K562 (cell line): ENCODE results near the gene C12orf43. TPM values are rescaled to one million over a fixed set of nuclear protein-coding genes. Genes with fewer than 3 reads are reported as not detected.
A peak's percentile ranks its signal among the peaks of the same experiment; 100 is the strongest.

Experiments used
- ATAC-seq: fragments of 200-7000 bp; cut with Tn5 transposase; 3 replicates; pipeline ENCODE4 v1.9.1; 2020; ENCODE audit warnings: moderate library complexity
- BruUV-seq: library from RNA; stranded (reverse); fragments of 400-500 nt; replicated peaks from 2 replicates; lab custom pipeline; 2021; lab: Mats Ljungman, UMichigan
- CTCF ChIA-PET: fragments of 300-600 bp; formaldehyde crosslinking; extraction: SDS; loops from one replicate; lab custom pipeline; 2021; ENCODE audit warnings: low intra/inter-chr PET ratio; lab: Yijun Ruan, JAX
- POLR2A ChIA-PET: fragments of 300-600, 350-650 bp; sonication (Branson Sonifier 250); formaldehyde crosslinking; extraction: SDS; loops from one replicate; lab custom pipeline; 2021; ENCODE audit warnings: antibody characterized with exemption, inconsistent platforms; lab: Yijun Ruan, JAX
- DNase-seq, 4 experiments: peaks; one replicate each; pipeline versions ENCODE4 v3.0.0 to v3.0.0-alpha.2; 2011 to 2018; ENCODE audit warnings: low spot score in 3 of 4, mixed read lengths in 3 of 4; ENCODE audit errors: extremely low read depth in 1 of 4
- FAIRE-seq: peaks from 2 replicates; lab custom pipeline; 2011; peaks lifted over from hg19 to GRCh38; lab: Jason Lieb, UNC
- H2AFZ ChIP-seq: 2 replicates; pipeline ENCODE4 v1.6.0; 2011; ENCODE audit warnings: low read depth, low read length, control low read depth, inconsistent platforms
- H3K27ac ChIP-seq: fragments of 200-600 bp; 3 replicates; pipeline ENCODE4 v1.8.0; 2011; ENCODE audit warnings: low read depth, mild to moderate bottlenecking, control low read depth, inconsistent platforms, low read length, moderate library complexity, mixed read lengths; ENCODE audit errors: extremely low read depth
- H3K27me3 ChIP-seq, 2 experiments: fragments of 300-600 bp in 1 of 2; 2 replicates in 1 of 2; 3 replicates in 1 of 2; pipeline versions ENCODE4 v1.6.0 to v1.8.0; 2011; ENCODE audit warnings: inconsistent platforms in 2 of 2, low read length in 2 of 2, mild to moderate bottlenecking in 1 of 2, mixed read lengths in 1 of 2, moderate library complexity in 1 of 2; ENCODE audit not compliant: control insufficient read depth in 2 of 2, insufficient read depth in 2 of 2
- H3K36me3 ChIP-seq: fragments of 300-600 bp; 3 replicates; pipeline ENCODE4 v1.8.0; 2011; ENCODE audit warnings: mild to moderate bottlenecking, low read length, inconsistent platforms; ENCODE audit not compliant: control insufficient read depth, insufficient read depth
- H3K4me1 ChIP-seq, 2 experiments: fragments of 200-600 bp in 1 of 2; replicated peaks in 1 of 2; 2 replicates in 1 of 2; 3 replicates in 1 of 2; pipeline versions ENCODE4 v1.5.1 to v1.8.0; 2011; ENCODE audit warnings: inconsistent platforms in 2 of 2, low read length in 2 of 2, mild to moderate bottlenecking in 1 of 2, mixed read lengths in 1 of 2, moderate library complexity in 1 of 2; ENCODE audit not compliant: control insufficient read depth in 2 of 2, insufficient read depth in 2 of 2
- H3K4me2 ChIP-seq: 2 replicates; pipeline ENCODE4 v1.6.1; 2011; ENCODE audit warnings: low read length, control low read depth, inconsistent platforms, mixed read lengths; ENCODE audit not compliant: insufficient read depth
- H3K4me3 ChIP-seq: fragments of 200-600 bp; sonication (generic), shearing (Covaris generic); 2 replicates; pipeline ENCODE4 v1.5.1; 2016; ENCODE audit warnings: control low read depth, inconsistent platforms
- H3K79me2 ChIP-seq: fragments of 200-600 bp; 3 replicates; pipeline ENCODE4 v1.8.0; 2011; ENCODE audit warnings: low read length, inconsistent platforms; ENCODE audit not compliant: control insufficient read depth, insufficient read depth
- H3K9ac ChIP-seq, 2 experiments: 2 replicates each; pipeline versions ENCODE4 v1.6.0 to v1.6.1; 2011; ENCODE audit warnings: low read depth in 2 of 2, low read length in 2 of 2, control low read depth in 1 of 2, inconsistent platforms in 1 of 2, mild to moderate bottlenecking in 1 of 2, mixed read lengths in 1 of 2; ENCODE audit not compliant: insufficient read depth in 1 of 2
- H3K9me1 ChIP-seq: one replicate; pipeline ENCODE4 v1.6.0; 2011; ENCODE audit warnings: inconsistent platforms, mild to moderate bottlenecking, low read length, moderate library complexity; ENCODE audit not compliant: control insufficient read depth, insufficient read depth
- H3K9me3 ChIP-seq: replicated peaks from 2 replicates; pipeline ENCODE4 v1.5.1; 2011; ENCODE audit warnings: low read depth, low read length, inconsistent platforms; ENCODE audit not compliant: control insufficient read depth, insufficient read depth
- H4K20me1 ChIP-seq: replicated peaks from 2 replicates; pipeline ENCODE4 v1.6.1; 2011; ENCODE audit warnings: low read length, inconsistent platforms, mixed read lengths; ENCODE audit not compliant: control insufficient read depth, insufficient read depth
- CTCF ChIP-seq, 3 experiments: IDR thresholded peaks in 2 of 3; conservative IDR thresholded peaks in 1 of 3; 2 replicates each; pipeline ENCODE4 v1.5.1; 2011 to 2012; ENCODE audit warnings: low read length in 3 of 3, mild to moderate bottlenecking in 3 of 3, control low read depth in 2 of 3, improper control_type of control experiment in 1 of 3, inconsistent platforms in 1 of 3, low read depth in 1 of 3, mixed read lengths in 1 of 3, moderate library complexity in 1 of 3; ENCODE audit not compliant: insufficient read depth in 2 of 3
- HCFC1 ChIP-seq: IDR thresholded peaks from 2 replicates; pipeline ENCODE4 v1.6.1; 2012; ENCODE audit warnings: low read depth, low read length, improper control_type of control experiment
- RAD21 ChIP-seq, 2 experiments: fragments of 250-450 bp in 1 of 2; fragments of 450-650 bp in 1 of 2; sonication (Bioruptor Pico) in 1 of 2; formaldehyde crosslinking in 1 of 2; IDR thresholded peaks in 1 of 2; conservative IDR thresholded peaks in 1 of 2; 2 replicates each; pipeline versions ENCODE4 v1.4.0 to v1.8.0; 2020 to 2022; ENCODE audit warnings: mild to moderate bottlenecking in 2 of 2, moderate library complexity in 1 of 2
- SMC3 ChIP-seq: conservative IDR thresholded peaks from 2 replicates; pipeline ENCODE4 v1.6.1; 2011; ENCODE audit warnings: low read depth, low read length, improper control_type of control experiment; ENCODE audit not compliant: insufficient read depth
- TCFL5 ChIP-seq: fragments of 250-450 bp; sonication (Bioruptor Pico); conservative IDR thresholded peaks from 2 replicates; pipeline ENCODE4 v1.6.1; 2021; ENCODE audit warnings: mild to moderate bottlenecking, moderate library complexity, matching md5 sums
- TEAD1 ChIP-seq, 2 experiments: fragments of 450-650 bp in 1 of 2; sonication (generic) in 1 of 2; formaldehyde crosslinking; IDR thresholded peaks; 2 replicates each; pipeline versions ENCODE4 v1.4.0 to v1.8.0; 2020 to 2022; ENCODE audit warnings: mild to moderate bottlenecking in 2 of 2, missing genetic modification reagents in 1 of 2
- WGBS: fragments of 100-300 bp; shearing (Covaris generic); methylation state at CpG from one replicate; pipeline ENCODE4 v1.1.6; 2016; ENCODE audit warnings: low coverage, mixed read lengths; ENCODE audit not compliant: insufficient coverage; ENCODE audit errors: missing lambda C conversion rate; 5-methylcytosine and 5-hydroxymethylcytosine counted together
- in situ Hi-C: fragments of 300-500 bp; cut with MboI; formaldehyde crosslinking; loops from 4 replicates; pipeline ENCODE4 v1.15.0; 2018; ENCODE audit warnings: inconsistent platforms, mixed read lengths
- intact Hi-C: fragments of 100-400 bp; cut with micrococcal nuclease; formaldehyde crosslinking; loops from 2 replicates; pipeline ENCODE4 v1.14.2; 2022
- polyA plus RNA-seq, 8 experiments: library from polyadenylated mRNA; depleted of rRNA in 4 of 8; stranded (reverse) in 5 of 8; unstranded in 3 of 8; fragments of >200 nt; fragmentation: Nextera tagmentation in 2 of 8; fragmentation: Illumina TruSeq in 1 of 8; extraction: Ambion mirVana in 2 of 8; extraction: Trizol in 1 of 8; gene quantifications; 2 replicates each; pipeline versions ENCODE4 v1.2.1 to v1.2.3, GENCODE V29; 2011 to 2014; ENCODE audit warnings: inconsistent platforms in 1 of 8, missing spikeins in 1 of 8
- total RNA-seq, 7 experiments: library from RNA; depleted of rRNA in 6 of 7; stranded (reverse); fragments of >200 nt in 6 of 7; fragmentation: Illumina TruSeq in 2 of 7; extraction: Trizol in 2 of 7; gene quantifications; 2 replicates each; pipeline versions ENCODE4 v1.2.1 to v1.2.3, GENCODE V29; 2011 to 2021; ENCODE audit warnings: low replicate concordance in 1 of 7

C12orf43 gene
- total and polyA plus RNA-seq, 9 of the 15 experiments (the other 6 are each of a cell fraction or from before 2014, with no cell fraction given), result 4.3 to 22.2 (median 16.8) TPM

- Histone ChIP-seq H3K36me3 (peaks cover 66% of the 10 kb centered on the region; the same call in 2 of the 3 replicates), H3K9me3 (no peaks in the 10 kb centered on the region), H3K27ac (no peak overlapping the region), H3K27me3 (no peaks in the 10 kb centered on the region), H4K20me1 (no peaks in the 10 kb centered on the region), H3K4me1 (no peaks in the 10 kb centered on the region; a peak in 1 of 5 replicates), H3K4me3 (no peak overlapping the region), H2AFZ (no peak overlapping the region), H3K9ac (no peak overlapping the region), H3K4me2 (no peak overlapping the region), H3K9me1 (peaks cover 3% of the 10 kb centered on the region), H3K79me2 (no peaks in the 10 kb centered on the region; the same call in 2 of the 3 replicates)
- ChIA-PET CTCF (no interaction called here), POLR2A (interaction anchor here (1.2 kb wide), 1 partner anchor 13 kb away, joined by 5 read pairs; no protein-coding TSS in a partner anchor)
- intact Hi-C loops (loop anchor here (5.0 to 10.0 kb wide), 3 partner anchors 85 to 205 kb away; partner anchors contain the start of gene P2RX4), in situ Hi-C loops (no loop called here)
- FAIRE-seq, result no peak
- ATAC-seq, result peak; percentile 71
- no TSS peak for BruUV-seq
- DNase-seq, result no peak
- 76% methylated on average over 10 of the region's 10 CpGs for WGBS
- TF ChIP-seq TCFL5 (no peak), CTCF (IDR thresholded peaks at IDR 0.05 in 2 of 3, conservative IDR thresholded peaks at IDR 0.05 in 1 of 3; ENCODE audit: insufficient read depth in 2 of 3, low read depth in 1 of 3, low read length in 3 of 3) (peak; percentile 15 to 48 (median 38); a peak in 4 of 6 replicates), HCFC1 (no peak), RAD21 (CRISPR knock-in tag; conservative IDR thresholded peaks at IDR 0.05 in 1 of 2, IDR thresholded peaks at IDR 0.05 in 1 of 2) (peak in 1 of 2 experiments; percentile 42; a peak in 2 of 4 replicates), SMC3 (0 out of 2 replicates have a peak, but pooled peaks have one; percentile 16), TEAD1 (CRISPR knock-in tag; IDR thresholded peaks at IDR 0.05) (peak in 1 of 2 experiments; percentile 93; a peak in 2 of 4 replicates)
These were observed 6.5 kb downstream of the C12orf43 start for GRCh38 chr12:121009741-121010140.
